Heart left ventricle (tissue), 16 donors: Measurements from ENCODE around the gene HUNK. TPM values are rescaled to one million over a fixed set of nuclear protein-coding genes. Genes with fewer than 3 reads are reported as not detected.

Source experiments
- ATAC-seq, 4 donors: fragments of 200-7000 bp; cut with Tn5 transposase; one replicate each; pipeline ENCODE4 v1.9.1; 2020 to 2022; ENCODE audit warnings: moderate library complexity in 4 of 4, mild to moderate bottlenecking in 3 of 4, moderate number of reproducible peaks in 1 of 4
- DNase-seq, 5 donors: peaks; one replicate each; pipeline ENCODE4 v3.0.0-alpha.2; 2020
- H3K27ac ChIP-seq, 12 donors: fragments of 200-600 bp; sonication (generic) in 4 of 12; one replicate each; pipeline versions ENCODE4 v1.5.0 to v1.8.0; 2016 to 2022; ENCODE audit warnings: mild to moderate bottlenecking in 2 of 12
- H3K27me3 ChIP-seq, 9 donors: fragments of 200-600 bp; sonication (generic) in 2 of 9; one replicate each; pipeline versions ENCODE4 v1.5.1 to v1.8.0; 2016 to 2022; ENCODE audit warnings: mild to moderate bottlenecking in 3 of 9
- H3K36me3 ChIP-seq, 9 donors: fragments of 200-600 bp; sonication (generic) in 2 of 9; one replicate each; pipeline versions ENCODE4 v1.5.0 to v1.8.0; 2018 to 2022; ENCODE audit warnings: mild to moderate bottlenecking in 2 of 9
- H3K4me1 ChIP-seq, 12 donors: fragments of 200-600 bp; sonication (generic) in 4 of 12; one replicate each; pipeline versions ENCODE4 v1.5.0 to v1.8.0; 2016 to 2022; ENCODE audit warnings: mild to moderate bottlenecking in 3 of 12
- H3K4me3 ChIP-seq, 12 donors: fragments of 200-600 bp; sonication (generic) in 4 of 12; one replicate each; pipeline versions ENCODE4 v1.5.0 to v1.8.0; 2017 to 2022; ENCODE audit warnings: mild to moderate bottlenecking in 9 of 12, moderate library complexity in 4 of 12
- H3K9me3 ChIP-seq, 12 donors: fragments of 200-600 bp; sonication (generic) in 4 of 12; one replicate each; pipeline versions ENCODE4 v1.5.0 to v1.8.0; 2016 to 2022; ENCODE audit warnings: mild to moderate bottlenecking in 1 of 12
- CTCF ChIP-seq, 12 donors: fragments of 200-600 bp; sonication (generic) in 4 of 12; IDR thresholded peaks; one replicate each; pipeline versions ENCODE4 v1.5.0 to v1.8.0; 2018 to 2022; ENCODE audit warnings: antibody characterized with exemption in 12 of 12, mild to moderate bottlenecking in 5 of 12
- POLR2A ChIP-seq, 2 donors: fragments of 450-650 bp; IDR thresholded peaks; one replicate each; pipeline ENCODE4 v1.6.1; 2017; ENCODE audit warnings: antibody characterized with exemption in 2 of 2, mild to moderate bottlenecking in 2 of 2, moderate library complexity in 2 of 2
- WGBS, 4 donors: extraction: QIAGEN DNeasy Blood & Tissue Kit in 2 of 4; methylation state at CpG; one replicate each; pipeline versions ENCODE4 v1.1.5 to v1.1.7; 2013 to 2018; 5-methylcytosine and 5-hydroxymethylcytosine counted together
- intact Hi-C, 10 donors: fragments of 100-400 bp; cut with DNase I; formaldehyde crosslinking; loops; one replicate each; pipeline versions ENCODE4 v1.11.1 to v1.14.2; 2022
- polyA plus RNA-seq, 2 donors: library from polyadenylated mRNA; stranded (reverse); fragments of 200-250 nt; gene quantifications; one replicate each; pipeline ENCODE4 v1.2.3, GENCODE V29; 2013
- total RNA-seq, 9 donors: library from RNA; depleted of rRNA in 2 of 9; stranded (reverse); fragments of >200 nt in 2 of 9; fragmentation: NEBNext Ultra II Directional in 3 of 9; extraction: Animal tissue kit (Norgen Biotek cat#: 25700) in 3 of 9; gene quantifications; one replicate each; pipeline versions ENCODE4 v1.1.0 to v1.2.4, GENCODE V29; 2016 to 2023
- donor health status: ischemic (EF 13 %, LVEDD 7.1; RV severe dilation, severe dysfunction).
- donor health status: healthy with polysubstance abuse.
- donor health status: DM: no; HTN: yes; CAD: no.
- donor health status: DM: no; HTN: no; CAD: no.
- donor health status: ischemic (EF 25% LVEDD 6.9; RV normal size, moderate dysfunction).
- donor health status: ischemic (EF 25% LVEDD 5.7; RV mildly dilated, moderate dysfunction).
- donor health status: healthy.
- donor health status: DM: yes; HTN: yes; CAD: no.
- donor health status: ischemic (EF 35%, LVEDD 5.7; RV mildly dilated, moderate dysfunction).
- donor health status: nonischemic (EF 11% LVEDD 7.7; RV severe dilation, severe dysfunction).
- donor health status: DM: yes; HTN: yes; CAD: no.
- donor health status: PGD.
- donor health status: ischemic (EF 29% LVEDD 5.4; RV normal size, mild dysfunction).
- donor health status: nonischemic (EF 23%, LVEDD 6.1; RV moderate dilation, normal function).

HUNK gene
- total and polyA plus RNA-seq, 11 donors, result 0.02 to 1.4 (median 0.22) TPM

- H3K27ac ChIP-seq, result no peak overlapping the region
- H3K27me3 ChIP-seq, result no peaks in the 10 kb centered on the region
- WGBS, 4 donors, result 71 to 88% (median 84%) methylated on average over 2 of the region's 2 CpGs
- intact Hi-C loops, result no loop called here
- H3K36me3 ChIP-seq, result no peaks in the 10 kb centered on the region
- ATAC-seq, result no peak
- no peak for DNase-seq
- TF ChIP-seq POLR2A (IDR thresholded peaks at IDR 0.05) (no peak), CTCF (IDR thresholded peaks at IDR 0.05) (no peak)
- no peaks in the 10 kb centered on the region for H3K9me3 ChIP-seq
- no peak overlapping the region for H3K4me3 ChIP-seq
- H3K4me1 ChIP-seq, result no peaks in the 10 kb centered on the region
Observed at GRCh38 chr21:31937303-31937702, 64.5 kb downstream of the HUNK start.

GRCh38 chr21:31938330-31939301, 65.8 kb downstream of the HUNK start:
- ATAC-seq, result peak in 3 of 4 donors; percentile 52 to 90 (median 71)
- TF ChIP-seq POLR2A (IDR thresholded peaks at IDR 0.05), result no peak
- TF ChIP-seq CTCF (IDR thresholded peaks at IDR 0.05), result no peak
- Histone ChIP-seq H3K36me3 (no peaks in the 10 kb centered on the region), H3K9me3 (no peaks in the 10 kb centered on the region), H3K27me3 (no peaks in the 10 kb centered on the region), H3K4me1 (no peaks in the 10 kb centered on the region), H3K27ac (no peak overlapping the region), H3K4me3 (no peak overlapping the region)
- 48 to 61% (median 54%) methylated on average over 15 of the region's 15 CpGs for WGBS, 4 donors
- intact Hi-C loops, result no loop called here
- DNase-seq, result no peak

- TF ChIP-seq POLR2A (IDR thresholded peaks at IDR 0.05) (no peak), CTCF (IDR thresholded peaks at IDR 0.05) (no peak)
- intact Hi-C loops, result no loop called here
- H3K27ac ChIP-seq, result no peak overlapping the region
- no peaks in the 10 kb centered on the region for H3K36me3 ChIP-seq
- 91 to 96% (median 93%) methylated on average over 6 of the region's 6 CpGs for WGBS, 4 donors
- H3K9me3 ChIP-seq, result no peaks in the 10 kb centered on the region
- no peak for ATAC-seq
- no peaks in the 10 kb centered on the region for H3K27me3 ChIP-seq
- DNase-seq, result no peak
- no peaks in the 10 kb centered on the region for H3K4me1 ChIP-seq
- no peak overlapping the region for H3K4me3 ChIP-seq
Observed at GRCh38 chr21:31941694-31942093, 68.9 kb downstream of the HUNK start.

- no peaks in the 10 kb centered on the region for H3K4me1 ChIP-seq
- no peak for TF ChIP-seq POLR2A (IDR thresholded peaks at IDR 0.05)
- no peak for TF ChIP-seq CTCF (IDR thresholded peaks at IDR 0.05)
- 33 to 49% (median 39%) methylated on average over 1 of the region's 1 CpG for WGBS, 4 donors
- no peaks in the 10 kb centered on the region for H3K9me3 ChIP-seq
- H3K36me3 ChIP-seq, result no peaks in the 10 kb centered on the region
- intact Hi-C loops, result no loop called here
- no peak overlapping the region for H3K4me3 ChIP-seq
- no peak for ATAC-seq
- no peak overlapping the region for H3K27ac ChIP-seq
- H3K27me3 ChIP-seq, result no peaks in the 10 kb centered on the region
- no peak for DNase-seq
Observed at GRCh38 chr21:31943561-31943960, 70.7 kb downstream of the HUNK start.
